Heart right ventricle (tissue), 16 donors: ENCODE data around the gene DYNC1I2. TPM values are rescaled to one million over a fixed set of nuclear protein-coding genes. Genes with fewer than 3 reads are reported as not detected.

ENCODE experiments used
- ATAC-seq, 8 donors: fragments of 200-7000 bp; cut with Tn5 transposase; one replicate each; pipeline ENCODE4 v1.9.1; 2020; ENCODE audit warnings: mild to moderate bottlenecking in 8 of 8, moderate library complexity in 8 of 8, moderate number of reproducible peaks in 1 of 8
- DNase-seq, 2 donors: peaks; one replicate each; pipeline ENCODE4 v3.0.0-alpha.2; 2020
- H3K27ac ChIP-seq, 10 donors: fragments of 200-600 bp; sonication (generic) in 2 of 10; one replicate each; pipeline versions ENCODE4 v1.5.0 to v1.8.0; 2020 to 2022; ENCODE audit warnings: mild to moderate bottlenecking in 3 of 10
- H3K27me3 ChIP-seq, 7 donors: fragments of 200-600 bp; one replicate each; pipeline ENCODE4 v1.8.0; 2021 to 2022; ENCODE audit warnings: mild to moderate bottlenecking in 2 of 7
- H3K36me3 ChIP-seq, 9 donors: fragments of 200-600 bp; sonication (generic) in 1 of 9; one replicate each; pipeline versions ENCODE4 v1.5.0 to v1.8.0; 2020 to 2022; ENCODE audit warnings: mild to moderate bottlenecking in 2 of 9
- H3K4me1 ChIP-seq, 9 donors: fragments of 200-600 bp; sonication (generic) in 1 of 9; one replicate each; pipeline versions ENCODE4 v1.5.0 to v1.8.0; 2020 to 2022; ENCODE audit warnings: mild to moderate bottlenecking in 4 of 9
- H3K4me3 ChIP-seq, 10 donors: fragments of 200-600 bp; sonication (generic) in 2 of 10; one replicate each; pipeline versions ENCODE4 v1.5.0 to v1.8.0; 2020 to 2022; ENCODE audit warnings: mild to moderate bottlenecking in 7 of 10, moderate library complexity in 2 of 10
- H3K9me3 ChIP-seq, 11 donors: fragments of 200-600 bp in 10 of 11; sonication (generic) in 2 of 11; one replicate each; pipeline versions ENCODE4 v1.5.0 to v1.8.0; 2013 to 2022; ENCODE audit warnings: mild to moderate bottlenecking in 2 of 11, control low read depth in 1 of 11, moderate library complexity in 1 of 11
- CTCF ChIP-seq, 9 donors: fragments of 200-600 bp; sonication (generic) in 2 of 9; IDR thresholded peaks; one replicate each; pipeline versions ENCODE4 v1.5.0 to v1.8.0; 2021 to 2022; ENCODE audit warnings: antibody characterized with exemption in 9 of 9, mild to moderate bottlenecking in 5 of 9, moderate library complexity in 1 of 9
- WGBS, 2 donors: extraction: QIAGEN DNeasy Blood & Tissue Kit; methylation state at CpG; one replicate each; pipeline ENCODE4 v1.1.7; 2013; ENCODE audit warnings: inconsistent platforms in 1 of 2; 5-methylcytosine and 5-hydroxymethylcytosine counted together
- intact Hi-C, 10 donors: fragments of 100-400 bp; cut with DNase I; formaldehyde crosslinking; loops; one replicate each; pipeline versions ENCODE4 v1.11.1 to v1.14.2; 2022
- polyA plus RNA-seq, 2 donors: library from polyadenylated mRNA; stranded (reverse); fragments of 200-250 nt; gene quantifications; one replicate each; pipeline ENCODE4 v1.2.3, GENCODE V29; 2013
- total RNA-seq, 10 donors: library from RNA; stranded (reverse); fragmentation: NEBNext Ultra II Directional in 3 of 10; extraction: Animal tissue kit (Norgen Biotek cat#: 25700) in 3 of 10; gene quantifications; one replicate each; pipeline versions ENCODE4 v1.2.1 to v1.2.4, GENCODE V29; 2021 to 2023
- donor health status: Arrhythmogenic right ventricular cardiomyopathy.
- donor health status: ischemic (EF 13 %, LVEDD 7.1; RV severe dilation, severe dysfunction).
- donor health status: healthy with polysubstance abuse.
- donor health status: DM: no; HTN: yes; CAD: no.
- donor health status: DM: no; HTN: no; CAD: no.
- donor health status: ischemic (EF 25% LVEDD 6.9; RV normal size, moderate dysfunction).
- donor health status: ischemic (EF 25% LVEDD 5.7; RV mildly dilated, moderate dysfunction).
- donor health status: healthy.
- donor health status: DM: yes; HTN: yes; CAD: no.
- donor health status: Ischemic cardiomyopathy.
- donor health status: ischemic (EF 35%, LVEDD 5.7; RV mildly dilated, moderate dysfunction).
- donor health status: nonischemic (EF 11% LVEDD 7.7; RV severe dilation, severe dysfunction).
- donor health status: DM: yes; HTN: yes; CAD: no.
- donor health status: PGD.
- donor health status: ischemic (EF 29% LVEDD 5.4; RV normal size, mild dysfunction).
- donor health status: nonischemic (EF 23%, LVEDD 6.1; RV moderate dilation, normal function).

DYNC1I2 gene
- total and polyA plus RNA-seq, 12 donors = 63.3 to 81.4 (median 74.8) TPM

- ATAC-seq = no peak
Observed at GRCh38 chr2:171706152-171706803, 19.0 kb downstream of the DYNC1I2 start.

GRCh38 chr2:171707752-171708151, 20.5 kb downstream of the DYNC1I2 start:
- intact Hi-C loops = loop anchor here in 3 of 10 donors (5.0 to 10.0 kb wide), 3 partner anchors 397 to 757 kb away; partner anchors contain the start of gene DLX2 (in 2 of the 3)
- WGBS, 2 donors = 80 to 88% methylated on average over 1 of the region's 1 CpG

More at GRCh38 chr2:171706152-171706803, 19.0 kb downstream of the DYNC1I2 start:
- TF ChIP-seq CTCF (IDR thresholded peaks at IDR 0.05) = peak in 8 of 9 donors; percentile 11 to 57 (median 44)
- no peak for DNase-seq
- Histone ChIP-seq H3K4me1 (peaks cover 4 to 49% (median 24%) of the 10 kb centered on the region in 9 donors), H3K27me3 (no peaks in the 10 kb centered on the region), H3K9me3 (no peaks in the 10 kb centered on the region), H3K27ac (no peak overlapping the region), H3K4me3 (no peak overlapping the region), H3K36me3 (peaks cover 0 to 46% (median 8%) of the 10 kb centered on the region in 9 donors)
- intact Hi-C loops = loop anchor here in 4 of 10 donors (1.0 to 10.0 kb wide), 4 partner anchors 398 to 759 kb away; partner anchors contain the start of gene DLX2 (in 2 of the 4)
- 11 to 12% methylated on average over 2 of the region's 2 CpGs for WGBS, 2 donors

GRCh38 chr2:171709011-171709685, 21.9 kb downstream of the DYNC1I2 start:
- DNase-seq = no peak
- 90 to 94% methylated on average over 3 of the region's 3 CpGs for WGBS, 2 donors
- intact Hi-C loops = loop anchor here in 3 of 10 donors (5.0 to 10.0 kb wide), 3 partner anchors 396 to 756 kb away; partner anchors contain the start of gene DLX2 (in 2 of the 3)
- H3K4me1 ChIP-seq = peaks cover 0 to 33% (median 17%) of the 10 kb centered on the region in 9 donors
- H3K27me3 ChIP-seq = no peaks in the 10 kb centered on the region
- ATAC-seq = no peak
- TF ChIP-seq CTCF (IDR thresholded peaks at IDR 0.05) = no peak
- H3K9me3 ChIP-seq = no peaks in the 10 kb centered on the region
- peaks cover 0 to 43% (median 8%) of the 10 kb centered on the region in 9 donors for H3K36me3 ChIP-seq
- no peak overlapping the region for H3K4me3 ChIP-seq
- no peak overlapping the region for H3K27ac ChIP-seq

More at GRCh38 chr2:171707752-171708151, 20.5 kb downstream of the DYNC1I2 start:
- Histone ChIP-seq H3K4me1 (peaks cover 4 to 47% (median 27%) of the 10 kb centered on the region in 9 donors), H3K27ac (no peak overlapping the region), H3K27me3 (no peaks in the 10 kb centered on the region), H3K36me3 (peaks cover 0 to 45% (median 8%) of the 10 kb centered on the region in 9 donors), H3K9me3 (no peaks in the 10 kb centered on the region), H3K4me3 (no peak overlapping the region)
- no peak for TF ChIP-seq CTCF (IDR thresholded peaks at IDR 0.05)
- DNase-seq (no peak), ATAC-seq (no peak)

- no peaks in the 10 kb centered on the region for H3K9me3 ChIP-seq
- peak overlapping the region in 1 of 10 donors; percentile 58 for H3K27ac ChIP-seq
- no peaks in the 10 kb centered on the region for H3K27me3 ChIP-seq
- TF ChIP-seq CTCF (IDR thresholded peaks at IDR 0.05) = no peak
- no peak for DNase-seq
- H3K36me3 ChIP-seq = peaks cover 0 to 60% (median 11%) of the 10 kb centered on the region in 9 donors
- no peak for ATAC-seq
- H3K4me3 ChIP-seq = no peak overlapping the region
- intact Hi-C loops = no loop called here
- peaks cover 0 to 19% (median 9%) of the 10 kb centered on the region in 9 donors for H3K4me1 ChIP-seq
Observed at GRCh38 chr2:171711351-171711750, 24.1 kb downstream of the DYNC1I2 start.
